ENCODE data around the gene CETN1. TPM values are rescaled to one million over a fixed set of nuclear protein-coding genes. Genes with fewer than 3 reads are reported as not detected.

The CETN1 gene
- total and polyA plus RNA-seq, 2 experiments from 2014 or later = not detected

DNA sequence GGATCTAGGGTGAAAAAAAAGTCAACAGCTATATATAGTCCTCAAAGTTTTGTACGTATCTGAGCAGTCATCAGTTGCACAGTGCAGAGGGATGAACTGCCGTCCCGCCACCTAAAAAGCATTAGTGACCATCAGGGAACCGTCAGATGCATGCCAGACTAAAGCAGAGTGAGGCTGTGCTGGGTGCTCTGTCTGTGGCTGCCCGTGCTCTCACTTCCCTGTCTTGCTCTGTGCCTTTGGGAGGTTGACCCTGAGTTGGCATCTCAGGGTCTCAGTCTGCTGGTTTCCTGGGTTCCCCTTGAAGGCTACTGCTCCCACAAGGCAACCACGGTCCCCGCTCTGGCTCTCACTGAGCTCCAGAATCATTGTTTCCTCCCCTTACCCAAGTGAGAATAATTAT, 27.8 kb downstream of the CETN1 start:
- H3K4me1 ChIP-seq (ENCODE audit: low read depth) = no peaks in the 10 kb centered on the region
- H3K9me3 ChIP-seq (ENCODE audit: low read depth) = no peaks in the 10 kb centered on the region
- H3K27me3 ChIP-seq = no peaks in the 10 kb centered on the region
- no peak overlapping the region for H3K27ac ChIP-seq
- TF ChIP-seq, protein P1, sequence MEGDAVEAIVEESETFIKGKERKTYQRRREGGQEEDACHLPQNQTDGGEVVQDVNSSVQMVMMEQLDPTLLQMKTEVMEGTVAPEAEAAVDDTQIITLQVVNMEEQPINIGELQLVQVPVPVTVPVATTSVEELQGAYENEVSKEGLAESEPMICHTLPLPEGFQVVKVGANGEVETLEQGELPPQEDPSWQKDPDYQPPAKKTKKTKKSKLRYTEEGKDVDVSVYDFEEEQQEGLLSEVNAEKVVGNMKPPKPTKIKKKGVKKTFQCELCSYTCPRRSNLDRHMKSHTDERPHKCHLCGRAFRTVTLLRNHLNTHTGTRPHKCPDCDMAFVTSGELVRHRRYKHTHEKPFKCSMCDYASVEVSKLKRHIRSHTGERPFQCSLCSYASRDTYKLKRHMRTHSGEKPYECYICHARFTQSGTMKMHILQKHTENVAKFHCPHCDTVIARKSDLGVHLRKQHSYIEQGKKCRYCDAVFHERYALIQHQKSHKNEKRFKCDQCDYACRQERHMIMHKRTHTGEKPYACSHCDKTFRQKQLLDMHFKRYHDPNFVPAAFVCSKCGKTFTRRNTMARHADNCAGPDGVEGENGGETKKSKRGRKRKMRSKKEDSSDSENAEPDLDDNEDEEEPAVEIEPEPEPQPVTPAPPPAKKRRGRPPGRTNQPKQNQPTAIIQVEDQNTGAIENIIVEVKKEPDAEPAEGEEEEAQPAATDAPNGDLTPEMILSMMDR (IDR thresholded peaks at IDR 0.05; ENCODE audit: low read depth, low read length) = no peak
- no peaks in the 10 kb centered on the region for H3K36me3 ChIP-seq
- no peak overlapping the region for H3K4me3 ChIP-seq
- no peak for DNase-seq (ENCODE audit: low read depth in 1 of 2, low spot score in 1 of 2)

- Histone ChIP-seq H3K4me1 (ENCODE audit: low read depth) (no peaks in the 10 kb centered on the region), H3K9me3 (ENCODE audit: low read depth) (no peaks in the 10 kb centered on the region), H3K4me3 (no peak overlapping the region), H3K36me3 (no peaks in the 10 kb centered on the region), H3K27me3 (no peaks in the 10 kb centered on the region), H3K27ac (no peak overlapping the region)
- no peak for DNase-seq (ENCODE audit: low read depth in 1 of 2, low spot score in 1 of 2)
- TF ChIP-seq, protein P1 (IDR thresholded peaks at IDR 0.05; ENCODE audit: low read depth, low read length) = no peak
These were observed 30.2 kb downstream of the CETN1 start for GRCh38 chr18:610214-610928.

DNA sequence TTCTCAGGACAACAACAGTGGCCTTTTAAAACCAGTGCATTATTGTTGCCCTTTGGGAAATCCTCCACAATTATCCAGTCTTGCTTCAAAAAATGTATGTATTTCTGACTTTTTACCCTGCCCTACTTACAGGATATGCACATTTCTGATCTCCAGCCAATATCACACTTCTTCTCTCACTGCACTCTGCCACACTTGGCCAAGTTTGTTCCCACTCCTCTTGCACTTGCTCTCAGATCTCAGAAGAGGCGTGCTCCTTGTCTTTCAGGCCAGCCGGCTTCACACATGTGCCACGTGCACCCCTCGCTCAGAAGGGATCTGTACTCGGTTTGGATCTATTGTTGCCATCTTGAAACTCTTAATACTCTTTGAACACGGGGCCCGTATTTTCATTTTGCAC, 32.0 kb downstream of the CETN1 start:
- no peaks in the 10 kb centered on the region for H3K36me3 ChIP-seq
- TF ChIP-seq, protein P1 (IDR thresholded peaks at IDR 0.05; ENCODE audit: low read depth, low read length) = no peak
- DNase-seq (ENCODE audit: low read depth in 1 of 2, low spot score in 1 of 2) = no peak
- H3K27ac ChIP-seq = no peak overlapping the region
- no peaks in the 10 kb centered on the region for H3K27me3 ChIP-seq
- no peak overlapping the region for H3K4me3 ChIP-seq
- no peaks in the 10 kb centered on the region for H3K9me3 ChIP-seq (ENCODE audit: low read depth)
- no peaks in the 10 kb centered on the region for H3K4me1 ChIP-seq (ENCODE audit: low read depth)

GRCh38 chr18:614193-614592, 34.0 kb downstream of the CETN1 start:
- no peaks in the 10 kb centered on the region for H3K4me1 ChIP-seq (ENCODE audit: low read depth)
- no peak for DNase-seq (ENCODE audit: low read depth in 1 of 2, low spot score in 1 of 2)
- H3K9me3 ChIP-seq (ENCODE audit: low read depth) = no peaks in the 10 kb centered on the region
- no peaks in the 10 kb centered on the region for H3K27me3 ChIP-seq
- TF ChIP-seq, protein P1 (IDR thresholded peaks at IDR 0.05; ENCODE audit: low read depth, low read length) = no peak
- H3K4me3 ChIP-seq = no peak overlapping the region
- no peaks in the 10 kb centered on the region for H3K36me3 ChIP-seq
- H3K27ac ChIP-seq = no peak overlapping the region

GRCh38 chr18:615092-615521, 34.9 kb downstream of the CETN1 start:
- Histone ChIP-seq H3K36me3 (no peaks in the 10 kb centered on the region), H3K9me3 (ENCODE audit: low read depth) (no peaks in the 10 kb centered on the region), H3K4me1 (ENCODE audit: low read depth) (no peaks in the 10 kb centered on the region), H3K27ac (no peak overlapping the region), H3K27me3 (no peaks in the 10 kb centered on the region), H3K4me3 (no peak overlapping the region)
- DNase-seq (ENCODE audit: low read depth in 1 of 2, low spot score in 1 of 2) = peak in 1 of 2 donors; percentile 36
- TF ChIP-seq, protein P1 (IDR thresholded peaks at IDR 0.05; ENCODE audit: low read depth, low read length) = no peak

All from cardiac muscle cell (in vitro differentiated cells and primary cell).